Mucosa of stomach (tissue), 1 donor: Measurements from ENCODE around the gene C1orf122.

Experiments
- H3K27me3 ChIP-seq: one replicate; pipeline ENCODE4 v1.7.0; 2013; ENCODE audit warnings: mild to moderate bottlenecking, low read length; ENCODE audit not compliant: control insufficient read depth, insufficient read depth
- H3K36me3 ChIP-seq: one replicate; pipeline ENCODE4 v1.7.0; 2013; ENCODE audit warnings: low read length; ENCODE audit not compliant: control insufficient read depth, insufficient read depth
- H3K4me1 ChIP-seq: one replicate; pipeline ENCODE4 v1.7.0; 2013; ENCODE audit warnings: mild to moderate bottlenecking, low read length; ENCODE audit not compliant: control insufficient read depth, insufficient read depth
- H3K4me3 ChIP-seq: one replicate; pipeline ENCODE4 v1.7.0; 2013; ENCODE audit warnings: low read length
- H3K9ac ChIP-seq: one replicate; pipeline ENCODE4 v1.7.0; 2013; ENCODE audit warnings: mild to moderate bottlenecking, low read length, moderate library complexity
- H3K9me3 ChIP-seq: one replicate; pipeline ENCODE4 v1.7.0; 2013; ENCODE audit warnings: mild to moderate bottlenecking, low read length, moderate library complexity; ENCODE audit not compliant: control insufficient read depth
- donor health status: Pancreatic carcinoma.

C1orf122 gene

DNA sequence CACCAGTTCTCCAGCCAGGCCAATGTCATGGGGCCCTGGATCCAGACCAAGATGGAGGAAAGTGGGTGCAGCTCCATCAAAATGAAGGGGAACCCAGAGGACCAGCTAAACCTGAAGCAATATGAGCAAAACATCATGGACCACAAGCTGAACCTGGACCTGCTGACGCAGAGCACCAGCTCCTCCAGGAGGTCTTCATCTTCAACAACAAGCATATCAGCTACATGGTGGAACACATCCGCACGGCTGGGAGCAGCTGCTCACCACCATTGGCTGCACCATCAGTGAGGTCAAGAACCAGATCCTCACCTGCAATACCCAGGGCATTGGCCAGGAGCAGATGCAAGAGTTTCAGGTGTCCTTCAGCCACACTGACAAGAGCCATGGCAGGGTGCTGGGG is 28.9 kb upstream of the C1orf122 start:
- no peaks in the 10 kb centered on the region for H3K27me3 ChIP-seq
- H3K9ac ChIP-seq, result no peak overlapping the region
- H3K36me3 ChIP-seq, result no peaks in the 10 kb centered on the region
- H3K4me1 ChIP-seq, result peaks cover 5% of the 10 kb centered on the region
- H3K4me3 ChIP-seq, result no peak overlapping the region
- H3K9me3 ChIP-seq, result no peaks in the 10 kb centered on the region

DNA sequence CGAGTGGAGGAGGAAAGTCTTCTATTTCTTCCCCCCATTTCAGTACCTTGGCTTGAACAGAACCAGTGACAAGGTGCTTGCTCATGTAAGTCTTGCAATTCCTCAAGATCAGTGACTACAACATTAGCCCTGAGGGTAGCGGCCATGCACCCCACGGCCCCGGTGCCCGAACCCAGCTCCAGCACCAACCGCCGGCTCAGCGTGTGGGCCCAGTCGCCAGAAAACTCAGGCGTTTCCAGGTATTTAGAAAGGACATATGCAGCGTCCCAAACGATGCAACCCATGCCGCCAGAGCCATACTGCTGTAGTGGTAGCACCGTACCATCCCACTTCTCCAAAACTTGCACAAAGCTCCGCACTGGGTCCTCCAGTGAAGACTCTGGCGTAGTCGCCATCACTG is 25.1 kb upstream of the C1orf122 start:
- Histone ChIP-seq H3K4me1 (peaks cover 5% of the 10 kb centered on the region), H3K27me3 (no peaks in the 10 kb centered on the region), H3K9me3 (no peaks in the 10 kb centered on the region), H3K9ac (no peak overlapping the region), H3K4me3 (no peak overlapping the region), H3K36me3 (no peaks in the 10 kb centered on the region)

DNA sequence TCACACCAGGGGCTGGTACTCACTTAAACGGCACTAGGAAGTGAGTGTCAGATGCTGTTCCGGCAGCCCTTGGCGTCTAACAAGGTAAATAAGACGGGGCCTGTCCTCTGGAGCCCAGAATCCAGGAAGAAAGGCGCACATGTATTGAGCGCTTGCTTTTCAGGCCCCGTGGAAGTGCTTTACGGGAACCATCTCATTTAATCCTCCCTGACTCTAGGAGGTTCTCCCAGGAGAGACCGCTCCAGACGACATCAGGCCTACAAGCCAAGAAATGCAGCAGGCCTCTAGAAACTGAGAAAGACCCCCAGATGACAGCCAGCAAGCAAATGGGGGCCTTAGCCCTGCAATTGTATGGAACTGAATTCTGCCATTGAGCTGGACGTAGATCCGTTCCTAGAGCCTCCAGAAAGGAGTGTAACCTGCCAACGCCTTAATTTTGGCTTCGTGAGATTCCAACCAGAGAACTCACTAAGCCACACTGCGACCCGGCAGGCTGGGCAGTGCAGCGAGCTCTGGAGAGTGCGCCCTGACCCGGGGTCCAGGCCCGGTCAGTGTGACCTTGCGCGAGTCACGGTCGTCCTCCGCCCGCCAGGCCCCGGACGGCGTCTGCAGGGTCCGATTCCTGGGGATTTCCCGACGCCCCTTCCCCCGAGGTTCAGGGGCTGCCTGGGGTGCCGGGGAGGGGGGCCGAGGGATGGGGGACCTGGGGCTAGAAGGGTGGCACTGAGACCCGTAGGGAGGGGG is 14.5 kb upstream of the C1orf122 start:
- H3K27me3 ChIP-seq, result peaks cover 5% of the 10 kb centered on the region

DNA sequence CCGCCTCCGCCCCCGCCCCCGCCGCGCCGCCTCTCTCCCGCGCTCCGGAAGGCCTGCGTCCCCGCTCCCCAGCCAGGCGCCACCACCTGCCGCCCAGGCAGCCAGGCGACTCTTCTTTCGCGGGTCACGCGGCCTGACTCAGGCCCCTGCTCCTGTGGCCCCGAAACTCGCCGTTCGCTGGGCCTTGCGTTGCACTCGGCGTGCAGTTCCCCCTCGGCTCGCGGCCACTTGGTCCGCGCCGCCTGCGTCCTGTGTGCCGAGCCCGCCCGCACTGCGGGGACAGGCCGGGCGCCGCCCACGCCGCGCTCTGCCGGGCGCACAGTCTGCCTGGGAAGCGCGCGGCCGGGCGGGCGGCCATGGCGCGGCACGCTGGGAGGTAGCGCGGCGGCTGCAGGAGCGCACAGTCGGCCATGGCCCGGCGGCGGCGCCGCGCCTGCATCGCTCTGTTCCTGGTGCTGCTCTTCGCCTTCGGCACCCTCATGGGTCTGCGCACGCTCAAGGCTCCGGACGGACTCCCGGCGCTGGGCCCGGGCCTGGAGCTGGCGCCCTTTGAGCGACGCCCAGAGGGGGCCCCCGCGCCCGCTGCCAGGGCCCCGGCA is 13.7 kb upstream of the C1orf122 start, which contains the start of gene MANEAL:
TSS of gene MANEAL (plus strand) at position 75 of the 599 bp plus-strand sequence. CDS start at position 411, 336 bp downstream.
- H3K9ac ChIP-seq, result no peak within 1 kb of the TSS

More for the DNA sequence above, 14.5 kb upstream of the C1orf122 start:
- Histone ChIP-seq H3K9me3 (no peaks in the 10 kb centered on the region), H3K4me3 (no peak overlapping the region), H3K9ac (no peak overlapping the region), H3K36me3 (no peaks in the 10 kb centered on the region), H3K4me1 (peaks cover 12% of the 10 kb centered on the region)

DNA sequence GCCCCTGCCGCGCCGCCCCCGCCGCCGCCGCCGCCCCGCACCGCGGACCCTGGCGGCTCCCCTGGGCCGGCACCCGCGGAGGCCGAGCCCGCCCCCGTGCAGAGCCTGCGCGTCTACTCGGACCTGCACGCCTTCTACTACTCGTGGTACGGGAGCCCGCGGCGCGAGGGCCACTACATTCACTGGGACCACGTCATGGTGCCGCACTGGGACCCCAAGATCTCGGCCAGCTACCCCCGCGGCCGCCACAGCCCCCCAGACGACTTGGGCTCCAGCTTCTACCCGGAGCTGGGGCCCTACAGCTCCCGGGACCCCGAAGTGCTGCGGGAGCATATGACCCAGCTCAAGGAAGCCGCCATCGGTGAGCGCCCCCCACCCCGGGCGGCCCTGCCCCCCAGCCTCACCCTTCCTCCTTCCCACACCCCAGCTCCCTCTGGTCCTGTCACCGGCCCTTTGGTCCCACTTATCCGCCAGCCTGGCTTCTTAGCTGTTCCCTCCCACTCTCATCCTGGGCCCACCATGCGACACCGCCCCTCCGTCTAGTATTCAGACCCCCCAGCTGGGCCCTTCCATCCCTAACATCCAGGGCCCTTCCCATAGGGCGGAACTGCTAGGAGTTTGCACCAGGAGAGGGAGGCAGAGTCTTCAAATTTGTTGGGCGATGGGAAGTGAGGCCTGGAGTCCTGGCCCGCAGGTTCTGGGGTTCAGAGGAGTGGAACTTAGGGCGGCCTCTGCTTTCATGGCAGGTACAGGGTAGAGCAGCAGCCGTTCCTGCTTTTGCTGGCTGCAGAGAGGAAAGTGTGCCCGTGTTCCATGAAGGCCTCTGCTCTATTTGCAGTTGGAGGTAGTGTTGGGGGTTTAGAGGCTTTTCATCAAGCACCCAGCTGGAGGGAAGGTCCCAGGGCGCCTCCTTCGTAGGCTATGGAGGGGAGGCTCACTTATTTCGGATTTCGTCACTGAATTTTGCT is 12.9 kb upstream of the C1orf122 start:
- Histone ChIP-seq H3K9me3 (no peaks in the 10 kb centered on the region), H3K36me3 (no peaks in the 10 kb centered on the region), H3K27me3 (peaks cover 5% of the 10 kb centered on the region), H3K4me3 (no peak overlapping the region), H3K9ac (no peak overlapping the region), H3K4me1 (peaks cover 12% of the 10 kb centered on the region)

More for the DNA sequence above, 13.7 kb upstream of the C1orf122 start, which contains the start of gene MANEAL:
- Histone ChIP-seq H3K4me1 (peaks cover 12% of the 10 kb centered on the region), H3K27me3 (peaks cover 5% of the 10 kb centered on the region), H3K36me3 (no peaks in the 10 kb centered on the region), H3K4me3 (no peak within 1 kb of the TSS), H3K9me3 (no peaks in the 10 kb centered on the region)

DNA sequence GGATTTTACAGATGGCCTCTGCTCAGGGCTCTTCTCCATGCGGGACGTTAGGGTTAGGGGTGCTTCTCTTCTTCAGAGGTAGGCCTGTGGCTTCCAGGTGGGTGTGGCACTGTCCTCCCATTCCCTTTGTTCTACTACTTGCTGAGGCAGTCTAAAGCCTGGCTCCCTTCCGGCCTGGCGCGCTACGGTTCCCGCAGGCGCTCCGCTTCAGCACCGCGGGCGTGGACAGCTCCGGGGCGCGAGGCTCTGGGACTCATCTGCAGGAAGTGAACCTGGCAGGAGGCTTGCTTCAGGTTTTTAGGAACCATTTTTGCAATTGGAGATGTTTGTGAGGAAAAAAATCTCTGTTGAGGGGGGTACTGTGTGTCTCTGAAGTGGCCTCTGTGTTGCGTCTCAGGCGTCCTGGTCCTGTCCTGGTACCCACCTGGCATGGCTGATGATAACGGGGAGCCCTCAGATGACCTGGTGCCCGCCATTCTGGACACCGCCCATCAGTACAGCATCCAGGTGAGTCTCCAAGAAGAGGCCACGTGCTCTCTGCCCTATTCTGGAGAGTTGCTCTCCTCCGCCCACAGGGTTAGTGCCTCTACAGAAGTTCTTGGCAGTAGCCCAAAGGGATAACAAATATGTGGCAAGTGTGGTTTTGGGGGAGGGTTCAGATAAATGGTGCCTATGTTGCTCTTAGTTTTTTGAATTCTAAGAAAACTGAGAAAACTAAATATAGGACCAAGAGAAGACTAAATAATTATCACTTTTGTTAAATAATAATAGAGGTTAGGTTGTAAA is 12.1 kb upstream of the C1orf122 start:
- Histone ChIP-seq H3K4me1 (peaks cover 12% of the 10 kb centered on the region), H3K9me3 (no peaks in the 10 kb centered on the region), H3K4me3 (no peak overlapping the region), H3K9ac (no peak overlapping the region), H3K36me3 (no peaks in the 10 kb centered on the region), H3K27me3 (peaks cover 5% of the 10 kb centered on the region)

DNA sequence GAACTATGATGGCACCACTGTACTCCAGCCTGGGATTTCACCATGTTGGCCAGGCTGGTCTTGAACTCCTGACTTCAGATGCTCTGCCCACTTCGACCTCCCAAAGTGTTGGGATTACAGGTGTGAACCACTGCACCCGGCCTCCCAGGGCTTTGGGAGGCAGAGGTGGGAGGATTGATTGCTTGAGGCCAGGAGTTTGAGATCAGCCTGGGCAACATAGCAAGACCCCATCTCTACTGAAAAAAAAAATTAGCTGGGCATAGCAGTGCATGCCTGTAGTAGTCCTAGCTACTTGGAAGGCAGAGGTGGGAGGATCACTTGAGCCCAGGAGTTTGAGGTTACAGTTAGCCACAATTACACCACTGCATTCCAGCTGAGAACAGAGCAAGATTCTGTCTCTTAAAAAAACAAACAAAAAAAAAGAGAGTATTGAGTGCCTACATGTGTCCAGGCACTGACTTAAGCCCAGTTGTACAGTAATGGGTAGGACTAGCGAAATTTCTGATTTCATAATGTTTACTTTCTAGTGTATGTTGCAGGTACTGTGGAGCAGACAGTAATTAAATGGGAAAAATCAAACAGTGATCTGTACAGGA is 9.7 kb upstream of the C1orf122 start:
- Histone ChIP-seq H3K4me1 (peaks cover 12% of the 10 kb centered on the region), H3K9me3 (no peaks in the 10 kb centered on the region), H3K9ac (no peak overlapping the region), H3K36me3 (peaks cover 7% of the 10 kb centered on the region), H3K27me3 (peaks cover 5% of the 10 kb centered on the region), H3K4me3 (no peak overlapping the region)

DNA sequence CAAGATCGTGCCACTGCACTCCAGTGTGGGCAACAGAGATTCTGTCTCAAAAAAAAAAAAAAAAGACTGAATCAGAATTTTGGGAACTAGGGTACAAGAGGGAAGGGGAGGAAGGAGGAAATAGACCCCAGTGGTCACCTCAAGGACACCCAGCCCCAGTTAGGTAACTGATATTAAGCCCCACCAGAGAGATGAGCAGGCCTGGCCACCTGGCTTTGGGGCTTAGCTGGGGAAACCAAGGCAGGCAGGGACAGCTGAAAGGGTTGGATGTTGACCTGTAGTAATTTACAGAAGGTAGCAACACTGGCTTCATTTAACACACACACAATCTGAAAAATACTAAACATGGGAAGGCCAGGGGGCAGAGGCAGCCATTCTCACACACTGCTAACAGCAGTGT is 5.2 kb upstream of the C1orf122 start:
- Histone ChIP-seq H3K4me3 (no peak overlapping the region), H3K27me3 (no peaks in the 10 kb centered on the region), H3K9ac (no peak overlapping the region), H3K36me3 (peaks cover 25% of the 10 kb centered on the region), H3K9me3 (no peaks in the 10 kb centered on the region), H3K4me1 (no peaks in the 10 kb centered on the region)

DNA sequence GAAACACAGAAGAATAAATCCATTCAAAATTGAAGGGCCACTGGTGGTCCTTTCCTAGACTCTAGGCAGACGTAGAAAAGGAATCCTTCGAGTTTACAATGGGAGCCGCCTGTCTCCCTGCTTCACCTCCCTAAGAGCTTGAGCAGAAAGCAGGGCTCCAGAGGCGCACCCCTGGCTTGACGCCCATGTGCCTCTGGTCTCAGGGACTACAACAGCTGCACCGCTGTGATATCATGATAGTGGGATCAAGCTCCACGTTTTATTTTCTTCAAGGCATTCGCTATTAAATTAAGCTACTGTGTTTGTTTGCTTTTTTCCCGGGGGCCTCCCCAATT is 403 bp upstream of the C1orf122 start:
- Histone ChIP-seq H3K36me3 (peaks cover 22% of the 10 kb centered on the region), H3K27me3 (no peaks in the 10 kb centered on the region), H3K4me3 (peak overlapping the region; percentile 80), H3K9ac (peak overlapping the region; percentile 72), H3K4me1 (peaks cover 7% of the 10 kb centered on the region), H3K9me3 (no peaks in the 10 kb centered on the region)

DNA sequence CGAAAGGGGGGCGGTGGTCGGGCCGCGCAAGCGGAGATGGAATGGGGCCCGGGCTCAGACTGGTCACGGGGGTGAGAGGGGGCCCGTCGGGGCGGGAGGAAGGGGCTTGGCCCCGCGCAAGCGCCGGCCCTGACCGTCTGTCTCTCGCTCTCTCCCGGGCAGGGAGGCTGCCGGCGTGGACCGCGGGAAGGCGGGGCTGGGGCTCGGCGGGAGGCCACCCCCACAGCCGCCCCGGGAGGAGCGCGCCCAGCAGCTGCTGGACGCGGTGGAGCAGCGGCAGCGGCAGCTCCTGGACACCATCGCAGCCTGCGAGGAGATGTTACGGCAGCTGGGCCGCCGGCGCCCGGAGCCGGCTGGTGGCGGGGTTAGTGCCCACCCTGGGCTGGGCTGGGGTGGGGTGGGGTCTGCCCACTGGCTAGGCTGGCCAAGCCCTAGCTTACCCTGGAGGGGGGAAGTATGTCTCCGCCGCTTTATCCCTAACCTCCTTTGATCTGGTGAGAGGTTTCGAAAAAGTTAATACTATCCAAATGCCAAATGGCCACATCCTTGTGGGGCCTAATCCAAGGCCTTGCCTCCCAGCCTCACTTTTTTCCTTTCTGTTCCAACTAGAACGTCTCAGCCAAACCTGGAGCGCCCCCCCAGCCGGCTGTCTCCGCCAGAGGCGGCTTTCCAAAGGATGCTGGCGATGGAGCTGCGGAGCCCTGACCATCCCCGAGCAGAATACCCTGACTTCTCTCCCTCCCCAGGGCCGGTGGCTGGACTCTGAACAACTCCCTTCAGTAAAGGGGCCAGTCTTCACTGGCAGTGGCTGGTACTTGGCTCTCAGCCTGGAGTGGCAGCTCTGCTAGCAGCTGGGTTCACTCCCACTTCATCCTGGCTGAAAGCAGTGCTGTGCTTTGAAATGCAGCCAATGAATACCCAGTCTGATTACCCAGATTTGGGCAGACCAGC is 1.1 kb downstream of the C1orf122 start:
- H3K4me1 ChIP-seq, result peaks cover 7% of the 10 kb centered on the region
- H3K9ac ChIP-seq, result peak overlapping the region; percentile 72
- peak overlapping the region; percentile 44 for H3K4me3 ChIP-seq
- peaks cover 18% of the 10 kb centered on the region for H3K36me3 ChIP-seq
- H3K27me3 ChIP-seq, result no peaks in the 10 kb centered on the region
- no peaks in the 10 kb centered on the region for H3K9me3 ChIP-seq
